HepG2 (cell line): ENCODE measurements around the gene SHLD1. TPM values are rescaled to one million over a fixed set of nuclear protein-coding genes. Genes with fewer than 3 reads are reported as not detected.

ENCODE experiments used
- ELF3 ChIP-seq: IDR thresholded peaks from 2 replicates; pipeline ENCODE4 v1.6.1; 2016; ENCODE audit warnings: missing genetic modification reagents, missing compliant biosample characterization
- GZF1 ChIP-seq: sonication (generic); formaldehyde crosslinking; IDR thresholded peaks from 2 replicates; pipeline ENCODE4 v1.5.1; 2020; ENCODE audit warnings: mild to moderate bottlenecking, missing genetic modification reagents
- POLR2G ChIP-seq: fragments of 200-400 bp; formaldehyde crosslinking; IDR thresholded peaks from 2 replicates; pipeline ENCODE4 v1.6.1; 2018; ENCODE audit warnings: mild to moderate bottlenecking, low read depth, low read length, moderate library complexity
- RFX3 ChIP-seq: IDR thresholded peaks from 2 replicates; pipeline ENCODE4 v1.6.1; 2016; ENCODE audit warnings: missing biosample characterization, missing genetic modification reagents
- ZNF331 ChIP-seq: sonication (generic); formaldehyde crosslinking; IDR thresholded peaks from 2 replicates; pipeline ENCODE4 v1.4.0; 2020; ENCODE audit warnings: missing genetic modification reagents
- ZNF337 ChIP-seq: sonication (generic); formaldehyde crosslinking; IDR thresholded peaks from 2 replicates; pipeline ENCODE4 v1.5.1; 2020; ENCODE audit warnings: missing genetic modification reagents, low read depth, mild to moderate bottlenecking, borderline replicate concordance
- ZNF547 ChIP-seq: sonication (generic); formaldehyde crosslinking; IDR thresholded peaks from 2 replicates; pipeline ENCODE4 v1.5.1; 2020; ENCODE audit warnings: mild to moderate bottlenecking, missing genetic modification reagents
- ZNF556 ChIP-seq: sonication (generic); formaldehyde crosslinking; IDR thresholded peaks from 2 replicates; pipeline ENCODE4 v1.4.0; 2020; ENCODE audit warnings: mild to moderate bottlenecking, missing genetic modification reagents, borderline replicate concordance
- ZNF607 ChIP-seq: sonication (generic); formaldehyde crosslinking; IDR thresholded peaks from 2 replicates; pipeline ENCODE4 v1.5.1; 2020; ENCODE audit warnings: missing genetic modification reagents, mild to moderate bottlenecking, borderline replicate concordance
- ZNF672 ChIP-seq: sonication (generic); formaldehyde crosslinking; IDR thresholded peaks from 2 replicates; pipeline ENCODE4 v1.8.1; 2022; ENCODE audit warnings: missing genetic modification reagents
- ZNF891 ChIP-seq: sonication (generic); formaldehyde crosslinking; IDR thresholded peaks from 2 replicates; pipeline ENCODE4 v1.5.0; 2020; ENCODE audit warnings: mild to moderate bottlenecking, missing genetic modification reagents
- ZSCAN21 ChIP-seq: sonication (generic); formaldehyde crosslinking; IDR thresholded peaks from 2 replicates; pipeline ENCODE4 v1.8.0; 2022; ENCODE audit warnings: mild to moderate bottlenecking, missing genetic modification reagents, moderate library complexity, borderline replicate concordance
- ZSCAN22 ChIP-seq: sonication (generic); formaldehyde crosslinking; IDR thresholded peaks from 2 replicates; pipeline ENCODE4 v1.4.0; 2020; ENCODE audit warnings: mild to moderate bottlenecking, missing genetic modification reagents
- polyA plus RNA-seq, 8 experiments: library from polyadenylated mRNA; depleted of rRNA in 3 of 8; stranded (reverse) in 7 of 8; unstranded in 1 of 8; fragments of >200 nt; fragmentation: Illumina TruSeq in 4 of 8; extraction: Trizol in 4 of 8; gene quantifications; 2 replicates each; pipeline versions ENCODE4 v1.2.1 to v1.2.3, GENCODE V29; 2011 to 2016; ENCODE audit warnings: low read depth in 4 of 8, missing spikeins in 1 of 8, mixed read lengths in 1 of 8; ENCODE audit not compliant: insufficient read depth in 1 of 8
- total RNA-seq, 5 experiments: library from RNA; depleted of rRNA; stranded (reverse); fragments of >200 nt; fragmentation: Illumina TruSeq; extraction: Trizol; gene quantifications; 2 replicates each; pipeline ENCODE4 v1.2.3, GENCODE V29; 2016; ENCODE audit warnings: low read depth in 1 of 5
- TF ChIP-seq, protein P1 (sequence below): sonication (generic); formaldehyde crosslinking; IDR thresholded peaks from 2 replicates; pipeline ENCODE4 v1.8.0; 2022; ENCODE audit warnings: mild to moderate bottlenecking, missing genetic modification reagents
- TF ChIP-seq, protein P2 (sequence below): sonication (generic); formaldehyde crosslinking; IDR thresholded peaks from 2 replicates; pipeline ENCODE4 v1.9.0; 2021; ENCODE audit warnings: missing genetic modification reagents, borderline replicate concordance
- TF ChIP-seq, protein P3 (sequence below): sonication (generic); formaldehyde crosslinking; IDR thresholded peaks from 2 replicates; pipeline ENCODE4 v1.5.0; 2020; ENCODE audit warnings: mild to moderate bottlenecking, missing genetic modification reagents
- TF ChIP-seq, protein P4 (sequence below): IDR thresholded peaks from 2 replicates; pipeline ENCODE4 v1.6.1; 2016; ENCODE audit warnings: low read depth
- TF ChIP-seq, protein P5 (sequence below): sonication (generic); formaldehyde crosslinking; IDR thresholded peaks from 2 replicates; pipeline ENCODE4 v1.9.0; 2022; ENCODE audit warnings: missing genetic modification reagents, mild to moderate bottlenecking, borderline replicate concordance

SHLD1 gene
- total and polyA plus RNA-seq, 2 of the 13 experiments (the other 11 are each of a cell fraction or from before 2014, with no cell fraction given): 8.9 to 10.0 TPM

DNA sequence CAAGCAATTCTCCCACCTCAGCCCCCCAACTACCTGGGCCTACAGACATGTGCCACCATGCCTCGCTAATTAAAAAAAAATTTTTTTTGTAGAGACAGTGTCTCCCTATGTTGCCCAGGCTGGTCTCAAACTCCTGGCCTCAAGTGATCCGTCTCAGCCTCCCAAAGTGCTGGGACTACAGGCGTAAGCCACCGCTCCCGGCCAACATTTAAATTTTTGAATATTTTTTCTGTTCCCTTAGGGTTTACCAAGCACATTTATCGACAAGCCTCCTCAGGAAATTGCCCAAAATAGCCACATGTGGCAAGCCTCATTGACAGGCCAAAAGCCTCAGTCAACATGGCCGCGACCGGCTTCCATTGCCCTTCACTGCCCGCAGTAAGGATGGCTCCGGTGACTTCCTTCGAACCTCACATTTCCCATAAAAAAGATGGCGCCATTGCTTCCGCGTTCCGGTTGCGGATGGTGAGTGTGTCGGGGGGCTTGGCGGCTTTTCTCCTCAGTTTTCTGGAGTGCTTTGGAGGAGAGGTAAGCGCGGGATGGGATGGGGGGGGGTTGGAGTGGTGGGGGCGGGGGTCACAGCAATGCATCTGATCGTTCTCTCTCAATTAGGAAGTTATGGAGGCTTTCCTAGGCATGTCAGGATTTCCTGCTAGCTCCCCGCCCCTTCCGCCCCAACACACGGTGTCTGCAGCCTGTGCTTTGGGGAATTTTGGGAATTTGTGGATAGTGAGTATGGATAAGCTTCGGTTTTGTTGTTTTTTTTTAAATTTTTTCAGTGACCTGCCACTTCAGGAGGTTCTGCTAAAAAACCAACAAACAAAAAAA is at the start of gene SHLD1 (continued):
- TF ChIP-seq, protein P1, sequence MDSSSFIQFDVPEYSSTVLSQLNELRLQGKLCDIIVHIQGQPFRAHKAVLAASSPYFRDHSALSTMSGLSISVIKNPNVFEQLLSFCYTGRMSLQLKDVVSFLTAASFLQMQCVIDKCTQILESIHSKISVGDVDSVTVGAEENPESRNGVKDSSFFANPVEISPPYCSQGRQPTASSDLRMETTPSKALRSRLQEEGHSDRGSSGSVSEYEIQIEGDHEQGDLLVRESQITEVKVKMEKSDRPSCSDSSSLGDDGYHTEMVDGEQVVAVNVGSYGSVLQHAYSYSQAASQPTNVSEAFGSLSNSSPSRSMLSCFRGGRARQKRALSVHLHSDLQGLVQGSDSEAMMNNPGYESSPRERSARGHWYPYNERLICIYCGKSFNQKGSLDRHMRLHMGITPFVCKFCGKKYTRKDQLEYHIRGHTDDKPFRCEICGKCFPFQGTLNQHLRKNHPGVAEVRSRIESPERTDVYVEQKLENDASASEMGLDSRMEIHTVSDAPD (CRISPR knock-in tag): no peak
- TF ChIP-seq ZNF556 (CRISPR knock-in tag) (0 out of 2 replicates have a peak, but pooled peaks have one; percentile 10), GZF1 (CRISPR knock-in tag) (no peak), ZSCAN22 (CRISPR knock-in tag) (no peak), POLR2G (peak; percentile 95), ZNF607 (CRISPR knock-in tag) (peak; percentile 24; the same call in 1 of the 2 replicates), ZNF331 (CRISPR knock-in tag) (peak; percentile 47; the same call in 1 of the 2 replicates), ZNF672 (no peak), ZSCAN21 (CRISPR knock-in tag) (peak; percentile 66; the same call in 1 of the 2 replicates), RFX3 (CRISPR knock-in tag) (0 out of 2 replicates have a peak, but pooled peaks have one; percentile 10), ZNF547 (CRISPR knock-in tag) (no peak), ZNF891 (peak; percentile 12; the same call in 1 of the 2 replicates), ZNF337 (CRISPR knock-in tag) (no peak), ELF3 (peak; percentile 91)
- TF ChIP-seq, protein P2, sequence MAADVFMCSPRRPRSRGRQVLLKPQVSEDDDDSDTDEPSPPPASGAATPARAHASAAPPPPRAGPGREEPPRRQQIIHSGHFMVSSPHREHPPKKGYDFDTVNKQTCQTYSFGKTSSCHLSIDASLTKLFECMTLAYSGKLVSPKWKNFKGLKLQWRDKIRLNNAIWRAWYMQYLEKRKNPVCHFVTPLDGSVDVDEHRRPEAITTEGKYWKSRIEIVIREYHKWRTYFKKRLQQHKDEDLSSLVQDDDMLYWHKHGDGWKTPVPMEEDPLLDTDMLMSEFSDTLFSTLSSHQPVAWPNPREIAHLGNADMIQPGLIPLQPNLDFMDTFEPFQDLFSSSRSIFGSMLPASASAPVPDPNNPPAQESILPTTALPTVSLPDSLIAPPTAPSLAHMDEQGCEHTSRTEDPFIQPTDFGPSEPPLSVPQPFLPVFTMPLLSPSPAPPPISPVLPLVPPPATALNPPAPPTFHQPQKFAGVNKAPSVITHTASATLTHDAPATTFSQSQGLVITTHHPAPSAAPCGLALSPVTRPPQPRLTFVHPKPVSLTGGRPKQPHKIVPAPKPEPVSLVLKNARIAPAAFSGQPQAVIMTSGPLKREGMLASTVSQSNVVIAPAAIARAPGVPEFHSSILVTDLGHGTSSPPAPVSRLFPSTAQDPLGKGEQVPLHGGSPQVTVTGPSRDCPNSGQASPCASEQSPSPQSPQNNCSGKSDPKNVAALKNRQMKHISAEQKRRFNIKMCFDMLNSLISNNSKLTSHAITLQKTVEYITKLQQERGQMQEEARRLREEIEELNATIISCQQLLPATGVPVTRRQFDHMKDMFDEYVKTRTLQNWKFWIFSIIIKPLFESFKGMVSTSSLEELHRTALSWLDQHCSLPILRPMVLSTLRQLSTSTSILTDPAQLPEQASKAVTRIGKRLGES (CRISPR knock-in tag): no peak
- TF ChIP-seq, protein P3, sequence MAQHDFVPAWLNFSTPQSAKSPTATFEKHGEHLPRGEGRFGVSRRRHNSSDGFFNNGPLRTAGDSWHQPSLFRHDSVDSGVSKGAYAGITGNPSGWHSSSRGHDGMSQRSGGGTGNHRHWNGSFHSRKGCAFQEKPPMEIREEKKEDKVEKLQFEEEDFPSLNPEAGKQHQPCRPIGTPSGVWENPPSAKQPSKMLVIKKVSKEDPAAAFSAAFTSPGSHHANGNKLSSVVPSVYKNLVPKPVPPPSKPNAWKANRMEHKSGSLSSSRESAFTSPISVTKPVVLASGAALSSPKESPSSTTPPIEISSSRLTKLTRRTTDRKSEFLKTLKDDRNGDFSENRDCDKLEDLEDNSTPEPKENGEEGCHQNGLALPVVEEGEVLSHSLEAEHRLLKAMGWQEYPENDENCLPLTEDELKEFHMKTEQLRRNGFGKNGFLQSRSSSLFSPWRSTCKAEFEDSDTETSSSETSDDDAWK (CRISPR knock-in tag): no peak
- TF ChIP-seq, protein P4, sequence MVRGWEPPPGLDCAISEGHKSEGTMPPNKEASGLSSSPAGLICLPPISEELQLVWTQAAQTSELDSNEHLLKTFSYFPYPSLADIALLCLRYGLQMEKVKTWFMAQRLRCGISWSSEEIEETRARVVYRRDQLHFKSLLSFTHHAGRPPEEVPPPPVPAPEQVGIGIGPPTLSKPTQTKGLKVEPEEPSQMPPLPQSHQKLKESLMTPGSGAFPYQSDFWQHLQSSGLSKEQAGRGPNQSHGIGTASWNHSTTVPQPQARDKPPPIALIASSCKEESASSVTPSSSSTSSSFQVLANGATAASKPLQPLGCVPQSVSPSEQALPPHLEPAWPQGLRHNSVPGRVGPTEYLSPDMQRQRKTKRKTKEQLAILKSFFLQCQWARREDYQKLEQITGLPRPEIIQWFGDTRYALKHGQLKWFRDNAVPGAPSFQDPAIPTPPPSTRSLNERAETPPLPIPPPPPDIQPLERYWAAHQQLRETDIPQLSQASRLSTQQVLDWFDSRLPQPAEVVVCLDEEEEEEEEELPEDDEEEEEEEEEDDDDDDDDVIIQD: 0 out of 2 replicates have a peak, but pooled peaks have one; percentile 72
- TF ChIP-seq, protein P5, sequence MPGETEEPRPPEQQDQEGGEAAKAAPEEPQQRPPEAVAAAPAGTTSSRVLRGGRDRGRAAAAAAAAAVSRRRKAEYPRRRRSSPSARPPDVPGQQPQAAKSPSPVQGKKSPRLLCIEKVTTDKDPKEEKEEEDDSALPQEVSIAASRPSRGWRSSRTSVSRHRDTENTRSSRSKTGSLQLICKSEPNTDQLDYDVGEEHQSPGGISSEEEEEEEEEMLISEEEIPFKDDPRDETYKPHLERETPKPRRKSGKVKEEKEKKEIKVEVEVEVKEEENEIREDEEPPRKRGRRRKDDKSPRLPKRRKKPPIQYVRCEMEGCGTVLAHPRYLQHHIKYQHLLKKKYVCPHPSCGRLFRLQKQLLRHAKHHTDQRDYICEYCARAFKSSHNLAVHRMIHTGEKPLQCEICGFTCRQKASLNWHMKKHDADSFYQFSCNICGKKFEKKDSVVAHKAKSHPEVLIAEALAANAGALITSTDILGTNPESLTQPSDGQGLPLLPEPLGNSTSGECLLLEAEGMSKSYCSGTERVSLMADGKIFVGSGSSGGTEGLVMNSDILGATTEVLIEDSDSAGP (CRISPR knock-in tag): no peak; the same call in 1 of the 2 replicates
